ENCODE data around the gene SPATA32. TPM values are rescaled to one million over a fixed set of nuclear protein-coding genes. Genes with fewer than 3 reads are reported as not detected.
A peak's percentile ranks its signal among the peaks of the same experiment; 100 is the strongest.
"Not testable (repeated sequence)": the region's sequence is repeated elsewhere in the genome, so short reads cannot be mapped to it uniquely, and the experiment has no call there.

Gene SPATA32
- total RNA-seq, 1 donor from 2014 or later = not detected

- DNase-seq = no peak
Observed at GRCh38 chr17:45256114-45256966, 5.6 kb downstream of the SPATA32 start.

DNA sequence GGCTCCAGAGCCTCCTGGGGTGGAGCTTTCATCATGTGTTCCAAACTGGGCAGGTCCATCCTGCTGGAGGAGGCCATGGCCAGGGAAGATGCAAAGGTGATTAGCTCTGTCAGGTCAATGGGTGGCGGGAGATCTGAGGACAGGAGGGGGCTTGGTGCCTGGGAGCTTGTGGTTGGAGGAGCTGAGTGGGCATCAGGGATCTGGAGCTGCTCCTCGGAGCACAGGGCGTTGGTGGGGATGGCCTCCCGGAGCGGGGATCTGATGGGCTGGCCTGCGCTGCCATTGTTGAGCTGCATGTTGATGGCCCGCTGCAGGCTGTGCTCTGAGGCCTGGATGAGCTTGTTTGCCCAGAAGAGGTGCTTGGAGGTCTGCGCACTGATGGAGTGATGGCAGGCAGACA lies 6.5 kb downstream of the SPATA32 start:
- DNase-seq (no peak), ATAC-seq (no peak)
- intact Hi-C loops (cut with micrococcal nuclease) = no loop called here

More at GRCh38 chr17:45256114-45256966, 5.6 kb downstream of the SPATA32 start:
- no peak for ATAC-seq
- intact Hi-C loops (cut with micrococcal nuclease) = no loop called here

DNA sequence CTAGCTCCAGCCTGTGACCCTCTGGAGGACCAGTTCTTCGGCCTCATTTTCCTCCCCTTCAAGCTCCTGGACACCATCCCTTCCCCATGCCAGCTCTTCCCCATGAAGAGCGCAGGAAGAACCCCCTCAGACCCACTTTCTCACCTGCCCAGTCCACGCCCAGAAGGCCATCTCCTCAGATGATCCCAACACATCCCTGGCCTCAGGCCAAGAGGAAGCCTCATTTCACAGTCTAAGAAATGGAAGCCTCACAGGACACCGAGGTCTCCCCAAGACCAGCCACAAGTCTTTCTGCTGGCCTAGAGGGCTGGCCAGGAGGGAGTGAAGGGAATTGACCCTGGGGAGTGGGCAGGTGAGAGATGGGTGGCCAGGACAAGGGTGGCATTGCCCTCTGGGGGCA lies 8.0 kb downstream of the SPATA32 start:
- no peak for DNase-seq

GRCh38 chr17:45253237-45253636 lies 8.7 kb downstream of the SPATA32 start:
- intact Hi-C loops (cut with micrococcal nuclease); DNase-seq: not testable (repeated sequence)

More for the DNA sequence above, 8.0 kb downstream of the SPATA32 start:
- intact Hi-C loops (cut with micrococcal nuclease) = no loop called here
- no peak for ATAC-seq

DNA sequence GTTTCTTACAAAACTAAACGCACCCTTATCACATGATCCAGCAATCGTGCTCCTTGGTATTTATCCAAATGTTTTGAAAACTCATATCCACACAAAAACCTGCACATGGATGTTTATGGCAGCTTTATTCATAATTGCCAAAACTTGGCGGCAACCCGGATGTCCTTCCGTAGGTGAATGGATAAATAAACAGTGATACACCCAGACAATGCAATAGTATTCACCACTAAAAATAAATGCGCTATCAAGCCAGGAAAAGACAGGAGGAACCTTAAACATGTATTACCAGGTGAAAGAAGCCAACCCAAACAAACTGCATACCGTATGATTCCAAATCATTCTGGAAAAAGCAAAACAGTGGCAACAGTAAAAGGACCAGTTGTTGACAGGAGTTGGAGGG lies 10.0 kb downstream of the SPATA32 start:
- ATAC-seq (no peak), DNase-seq (no peak)
- intact Hi-C loops (cut with micrococcal nuclease) = no loop called here

More at GRCh38 chr17:45253237-45253636, 8.7 kb downstream of the SPATA32 start:
- ATAC-seq = not testable (repeated sequence)

- ATAC-seq = peak; percentile 13
- peak; percentile 58 for DNase-seq
- intact Hi-C loops (cut with micrococcal nuclease) = no loop called here
Observed at GRCh38 chr17:45248132-45248957, 13.5 kb downstream of the SPATA32 start.

- DNase-seq (peak; percentile 92), ATAC-seq (peak; percentile 92)
- intact Hi-C loops (cut with micrococcal nuclease) = no loop called here
Observed at GRCh38 chr17:45247429-45248131, 14.3 kb downstream of the SPATA32 start.

DNA sequence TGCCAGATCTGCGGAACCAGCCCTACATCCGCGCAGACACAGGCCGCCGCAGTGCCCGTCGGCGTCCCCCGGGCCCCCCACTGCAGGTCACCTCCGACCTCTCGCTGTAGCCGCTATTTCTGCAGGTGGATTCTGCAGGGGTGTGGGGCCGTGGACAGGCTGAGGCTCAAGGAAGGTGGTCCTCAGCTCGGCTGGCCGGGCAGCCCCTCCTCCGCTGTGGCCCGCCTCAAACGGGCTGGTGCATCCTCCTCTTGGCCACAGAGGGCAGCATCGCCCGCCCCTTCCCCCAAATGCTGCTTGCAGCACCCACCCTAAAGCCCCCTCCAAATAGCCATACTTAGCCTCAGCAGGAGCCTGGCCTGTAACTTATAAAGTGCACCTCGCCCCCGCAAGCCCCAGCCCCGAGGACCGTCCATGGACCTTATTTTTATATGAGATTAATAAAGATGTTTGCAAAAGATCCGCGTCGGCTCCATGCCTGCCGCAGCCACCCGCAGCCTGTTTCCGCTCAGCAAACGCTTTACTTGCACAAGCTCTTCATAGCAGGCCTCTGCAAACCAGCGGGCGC lies 14.9 kb downstream of the SPATA32 start:
- ATAC-seq (peak; percentile 54), DNase-seq (peak; percentile 57)
- intact Hi-C loops (cut with micrococcal nuclease) = no loop called here

DNA sequence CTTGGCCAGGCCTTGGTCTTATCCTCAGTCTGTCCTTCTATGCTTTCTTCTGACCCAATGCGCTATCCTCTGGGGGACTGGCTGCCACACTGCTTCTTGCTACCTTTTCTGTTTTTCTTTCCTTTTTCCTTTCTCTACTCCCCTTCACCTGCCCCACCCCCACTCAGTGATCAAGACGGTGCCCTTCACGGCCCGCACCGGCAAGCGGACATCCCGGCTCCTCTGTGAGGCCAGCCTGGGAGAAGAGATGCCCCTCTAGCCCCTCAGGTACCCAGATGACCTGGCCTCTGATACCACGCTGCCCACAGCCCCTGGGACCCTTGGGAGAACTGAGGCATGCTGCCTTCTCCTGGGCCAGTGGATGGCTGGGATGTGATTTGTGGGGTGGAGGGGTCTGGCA lies 15.6 kb downstream of the SPATA32 start:
- intact Hi-C loops (cut with micrococcal nuclease) = no loop called here
- ATAC-seq (no peak), DNase-seq (no peak)

DNA sequence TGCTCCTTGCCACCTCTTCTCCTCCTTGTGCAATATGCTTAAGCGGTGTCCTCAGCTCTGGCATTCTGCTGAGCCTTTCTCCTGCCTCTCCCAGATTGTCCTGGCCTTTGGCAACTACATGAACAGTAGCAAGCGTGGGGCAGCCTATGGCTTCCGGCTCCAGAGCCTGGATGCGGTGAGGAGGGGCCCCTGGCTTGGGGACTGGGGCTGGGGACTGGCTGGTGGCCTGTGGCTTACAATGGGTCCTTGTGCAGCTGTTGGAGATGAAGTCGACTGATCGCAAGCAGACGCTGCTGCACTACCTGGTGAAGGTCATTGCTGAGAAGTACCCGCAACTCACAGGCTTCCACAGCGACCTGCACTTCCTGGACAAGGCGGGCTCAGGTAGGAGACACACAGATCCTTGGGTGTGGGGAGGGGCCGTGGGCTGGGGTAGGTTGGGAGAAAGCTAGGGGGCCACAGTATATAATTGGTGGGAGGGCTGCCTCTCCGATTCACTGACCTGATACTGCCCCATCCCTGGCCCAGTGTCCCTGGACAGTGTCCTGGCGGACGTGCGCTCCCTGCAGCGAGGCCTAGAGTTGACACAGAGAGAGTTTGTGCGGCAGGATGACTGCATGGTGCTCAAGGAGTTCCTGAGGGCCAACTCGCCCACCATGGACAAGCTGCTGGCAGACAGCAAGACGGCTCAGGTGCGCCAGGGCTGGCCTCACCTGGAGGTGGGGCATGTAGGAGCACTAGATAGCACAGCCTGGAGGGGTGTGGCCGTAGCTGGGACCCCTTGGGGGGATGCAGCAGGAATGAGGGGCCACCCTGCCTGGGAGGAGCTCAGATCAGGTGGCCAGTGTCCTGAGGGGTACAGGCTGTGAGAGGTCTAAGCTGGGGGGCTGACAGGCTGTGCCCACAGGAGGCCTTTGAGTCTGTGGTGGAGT lies 16.9 kb downstream of the SPATA32 start:
- ATAC-seq = no peak
- intact Hi-C loops (cut with micrococcal nuclease) = no loop called here

GRCh38 chr17:45243750-45244149 lies 18.1 kb downstream of the SPATA32 start:
- intact Hi-C loops (cut with micrococcal nuclease) = no loop called here
- DNase-seq (no peak), ATAC-seq (no peak)

More for the DNA sequence above, 16.9 kb downstream of the SPATA32 start:
- DNase-seq = no peak

GRCh38 chr17:45242029-45242414 lies 19.9 kb downstream of the SPATA32 start:
- DNase-seq = no peak
- intact Hi-C loops (cut with micrococcal nuclease) = no loop called here
- ATAC-seq = no peak

DNA sequence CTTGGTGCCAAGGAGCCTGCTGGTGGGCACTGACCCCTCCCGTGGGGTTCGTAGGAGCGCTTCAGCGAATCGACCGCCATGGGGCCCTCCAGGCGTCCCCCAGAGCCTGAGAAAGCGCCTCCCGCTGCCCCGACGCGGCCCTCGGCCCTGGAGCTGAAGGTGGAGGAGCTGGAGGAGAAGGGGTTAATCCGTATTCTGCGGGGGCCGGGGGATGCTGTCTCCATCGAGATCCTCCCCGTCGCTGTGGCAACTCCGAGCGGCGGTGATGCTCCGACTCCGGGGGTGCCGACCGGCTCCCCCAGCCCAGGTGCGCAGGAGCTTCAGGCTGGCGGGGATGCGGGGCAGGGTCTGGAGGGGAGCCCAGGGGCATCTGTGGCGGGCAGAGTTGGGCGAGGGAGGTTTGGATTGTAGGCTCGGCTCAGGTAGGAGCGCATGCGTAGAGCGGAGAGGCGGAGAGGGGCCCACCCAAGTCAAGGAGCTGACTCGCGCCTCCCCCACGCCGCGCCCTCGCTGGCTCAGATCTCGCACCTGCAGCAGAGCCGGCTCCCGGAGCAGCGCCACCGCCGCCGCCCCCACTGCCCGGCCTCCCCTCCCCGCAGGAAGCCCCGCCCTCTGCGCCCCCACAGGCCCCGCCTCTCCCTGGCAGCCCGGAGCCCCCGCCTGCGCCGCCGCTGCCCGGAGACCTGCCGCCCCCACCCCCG lies 20.4 kb downstream of the SPATA32 start:
- ATAC-seq = peak; percentile 29
- DNase-seq = peak; percentile 57
- intact Hi-C loops (cut with micrococcal nuclease) = no loop called here

GRCh38 chr17:45240905-45241327 lies 21.0 kb downstream of the SPATA32 start:
- intact Hi-C loops (cut with micrococcal nuclease) = no loop called here
- DNase-seq (no peak), ATAC-seq (no peak)

DNA sequence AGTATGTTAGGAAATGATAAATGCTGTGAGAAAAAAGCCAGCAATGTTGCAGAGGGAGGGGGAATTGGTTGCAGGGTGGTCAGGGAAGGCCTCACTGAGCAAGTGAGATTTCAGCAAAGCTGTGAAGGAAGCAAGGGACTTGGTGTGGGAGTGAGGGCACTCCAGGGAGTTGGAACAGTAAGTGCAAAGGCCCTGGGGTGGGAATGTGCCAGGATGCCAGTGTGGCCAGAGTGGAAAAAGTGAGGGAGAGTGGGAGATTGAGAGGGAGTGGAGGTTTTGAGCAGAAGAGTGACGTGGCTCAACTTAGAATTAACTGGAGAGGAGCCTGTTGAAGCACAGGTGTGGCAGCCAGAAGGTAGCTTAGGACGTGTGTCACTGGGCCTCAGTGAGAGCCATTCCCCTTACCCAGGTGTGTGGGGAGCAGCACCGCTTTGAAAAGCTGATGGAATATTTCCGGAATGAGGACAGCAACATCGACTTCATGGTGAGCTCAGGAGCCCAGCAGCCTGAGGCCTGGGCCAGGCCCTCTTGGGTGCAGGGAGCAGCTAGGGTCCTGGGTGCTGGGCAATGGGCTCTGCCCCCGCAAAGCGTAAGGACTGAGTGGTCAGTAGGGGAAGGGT lies 23.6 kb downstream of the SPATA32 start:
- ATAC-seq (no peak), DNase-seq (no peak)
- intact Hi-C loops (cut with micrococcal nuclease) = no loop called here

GRCh38 chr17:45237686-45238085 lies 24.2 kb downstream of the SPATA32 start:
- no peak for DNase-seq
- intact Hi-C loops (cut with micrococcal nuclease) = no loop called here
- ATAC-seq = no peak

GRCh38 chr17:45236282-45236606 lies 25.6 kb downstream of the SPATA32 start:
- ATAC-seq = no peak
- no peak for DNase-seq
- intact Hi-C loops (cut with micrococcal nuclease) = no loop called here

Data from left ventricle myocardium superior (tissue), 1 donor.